Measurements from ENCODE around the gene ARHGEF3.
"Not testable (repeated sequence)": the region's sequence is repeated elsewhere in the genome, so short reads cannot be mapped to it uniquely, and the experiment has no call there.

The ARHGEF3 gene

DNA sequence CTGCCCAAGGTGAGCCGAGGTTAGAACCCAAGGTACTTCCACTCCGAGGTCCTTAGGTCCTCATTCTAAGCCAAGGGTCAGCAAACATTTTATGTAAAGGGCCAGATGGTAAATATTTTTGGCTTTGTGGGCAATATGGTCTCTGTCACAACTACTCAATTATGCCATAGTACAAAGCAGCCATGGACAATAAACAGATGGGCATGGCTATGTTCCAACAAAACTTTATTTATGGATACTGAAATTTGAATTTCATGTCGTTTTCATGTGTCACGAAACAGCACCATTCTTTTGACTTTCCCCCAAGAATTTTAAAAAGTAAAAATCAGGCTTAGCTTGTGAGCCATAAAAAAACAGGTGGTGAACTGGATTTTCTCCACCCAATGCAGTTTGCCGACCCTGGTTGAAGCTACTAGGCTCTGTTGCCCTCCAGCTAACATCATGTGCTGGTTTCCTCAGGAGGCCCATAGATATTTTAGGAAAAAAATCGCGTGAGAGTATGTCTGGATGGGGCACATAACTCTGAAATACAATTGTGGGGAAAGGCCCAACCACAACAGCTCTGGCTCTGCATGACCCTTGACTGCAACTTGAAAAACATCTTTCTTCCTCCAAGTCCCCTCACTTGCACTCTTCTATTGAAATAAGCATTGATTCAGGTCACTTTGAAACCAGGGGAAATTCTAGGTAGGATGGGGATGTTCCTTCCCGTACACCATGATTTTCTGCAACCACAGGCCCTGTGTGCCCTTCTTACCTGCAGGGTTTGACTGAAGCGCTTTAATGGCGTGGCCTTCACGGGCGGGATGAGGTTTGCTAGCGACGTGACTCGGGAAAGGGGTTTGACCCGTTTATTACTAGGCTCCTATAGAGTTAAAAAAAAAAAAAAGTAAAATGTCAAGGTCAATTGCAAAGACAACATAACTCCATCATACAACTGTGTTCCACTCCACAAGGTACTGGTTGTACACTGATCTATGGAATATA lies 28.5 kb downstream of the ARHGEF3 start:
- no peak for DNase-seq (ENCODE audit: low read depth)

DNA sequence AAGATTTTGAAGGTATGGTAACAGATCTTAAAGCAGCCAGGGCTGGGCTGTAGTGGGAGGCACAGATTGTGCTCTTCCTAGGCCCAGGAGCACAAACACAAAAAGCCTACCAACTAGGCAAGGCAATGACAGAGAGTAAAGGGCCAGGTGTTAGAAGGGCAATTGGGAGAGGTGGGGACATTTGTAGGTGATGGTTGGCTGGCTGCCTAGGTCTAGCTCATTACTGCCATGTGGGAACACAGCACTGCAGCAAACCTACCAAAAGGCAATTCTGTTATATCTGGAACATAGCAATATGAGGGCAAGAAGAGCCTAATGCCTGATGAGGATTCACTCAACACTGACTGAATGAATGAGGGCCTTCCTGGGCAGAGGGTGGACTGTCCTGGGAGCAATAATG lies 30.4 kb downstream of the ARHGEF3 start:
- no peak for DNase-seq (ENCODE audit: low read depth)

- no peak for DNase-seq (ENCODE audit: low read depth)
Observed at GRCh38 chr3:56769116-56769707, 32.5 kb downstream of the ARHGEF3 start.

DNA sequence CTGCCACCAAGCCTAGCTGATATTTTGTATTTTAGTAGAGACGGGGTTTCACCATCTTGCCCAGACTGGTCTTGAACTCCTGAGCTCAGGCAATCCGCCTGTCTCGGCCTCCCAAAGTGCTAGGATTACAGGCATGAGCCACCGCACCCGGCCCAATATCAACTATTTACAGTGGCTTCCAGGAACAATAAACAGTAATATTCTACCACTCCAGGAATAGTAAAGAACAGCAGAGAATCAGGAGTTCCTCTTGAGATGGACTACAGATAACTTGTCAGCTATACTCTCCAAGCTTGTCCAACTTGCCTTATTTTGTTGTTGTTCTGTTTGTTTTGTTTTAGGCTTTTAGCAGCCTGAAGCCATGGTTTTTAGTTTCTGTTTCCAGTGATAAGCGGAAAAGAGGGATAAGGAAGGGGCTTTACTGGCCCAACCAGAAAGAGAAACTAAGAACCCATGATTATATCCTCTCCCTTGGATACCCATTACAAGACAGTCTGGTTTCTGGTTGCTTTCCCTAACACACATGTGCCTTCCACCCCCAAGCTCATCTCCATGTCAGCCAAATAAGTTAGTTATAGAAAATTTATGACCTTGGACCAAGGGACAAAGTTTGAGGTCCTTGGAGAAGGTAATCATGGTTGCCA lies 36.7 kb downstream of the ARHGEF3 start:
- DNase-seq (ENCODE audit: low read depth), result no peak

GRCh38 chr3:56764184-56764583 lies 37.6 kb downstream of the ARHGEF3 start:
- no peak for DNase-seq (ENCODE audit: low read depth)

GRCh38 chr3:56763233-56763632 lies 38.5 kb downstream of the ARHGEF3 start:
- no peak for DNase-seq (ENCODE audit: low read depth)

GRCh38 chr3:56762718-56763117 lies 39.0 kb downstream of the ARHGEF3 start:
- DNase-seq (ENCODE audit: low read depth), result no peak

DNA sequence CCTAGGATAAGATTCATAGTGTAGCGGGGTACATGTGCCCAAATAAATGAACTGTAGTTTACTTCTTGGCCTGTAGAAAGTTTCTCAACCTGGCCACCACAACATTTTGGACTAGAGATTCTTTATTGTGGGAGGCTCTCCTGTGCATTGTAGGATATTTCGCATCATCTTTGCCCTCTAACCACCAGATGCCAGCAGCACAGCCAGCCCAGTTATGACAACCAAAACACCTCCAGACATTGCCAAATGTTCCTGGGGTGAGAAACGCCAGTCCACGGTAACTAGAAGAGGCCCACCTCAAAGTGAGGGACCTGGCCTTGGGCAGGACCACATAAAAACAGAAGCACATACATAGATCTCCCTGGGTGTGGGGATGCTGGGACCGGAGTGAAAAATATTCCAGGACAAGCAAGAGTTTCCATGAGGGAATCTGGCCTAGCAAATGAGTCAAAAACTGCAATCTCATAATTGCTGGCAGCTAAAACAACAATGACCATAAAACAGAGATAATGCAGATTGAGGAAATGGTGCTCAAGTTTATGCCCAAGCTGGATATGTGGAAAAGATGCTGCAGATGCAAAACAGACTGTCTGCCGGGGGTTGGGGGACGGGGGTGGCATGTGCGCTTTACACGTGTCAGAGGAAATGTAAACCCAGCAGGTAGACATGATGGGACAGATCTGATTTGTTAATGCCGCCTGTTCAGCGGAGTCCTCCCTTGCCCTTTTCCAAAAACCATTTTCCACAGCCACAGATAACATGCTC lies 39.7 kb downstream of the ARHGEF3 start:
- DNase-seq (ENCODE audit: low read depth), result no peak

DNA sequence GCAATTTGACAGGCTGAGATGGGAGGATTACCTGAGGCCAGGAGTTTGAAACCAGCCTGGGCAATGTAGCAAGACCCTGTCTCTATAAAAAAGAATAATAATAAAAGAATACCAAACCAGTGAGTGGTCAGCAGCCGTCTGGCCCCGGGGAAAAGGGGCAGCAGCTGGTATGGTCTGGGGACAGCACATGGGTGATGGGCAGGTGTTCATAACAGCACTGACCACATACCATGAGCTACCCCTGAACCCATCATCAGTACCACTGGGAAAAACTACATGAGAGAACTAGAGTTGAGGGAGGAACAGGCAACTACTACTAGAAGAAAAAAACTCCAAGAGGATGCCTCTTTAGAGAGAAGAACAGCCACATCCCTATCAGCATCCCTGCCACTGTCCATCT lies 40.7 kb downstream of the ARHGEF3 start:
- no peak for DNase-seq (ENCODE audit: low read depth)

DNA sequence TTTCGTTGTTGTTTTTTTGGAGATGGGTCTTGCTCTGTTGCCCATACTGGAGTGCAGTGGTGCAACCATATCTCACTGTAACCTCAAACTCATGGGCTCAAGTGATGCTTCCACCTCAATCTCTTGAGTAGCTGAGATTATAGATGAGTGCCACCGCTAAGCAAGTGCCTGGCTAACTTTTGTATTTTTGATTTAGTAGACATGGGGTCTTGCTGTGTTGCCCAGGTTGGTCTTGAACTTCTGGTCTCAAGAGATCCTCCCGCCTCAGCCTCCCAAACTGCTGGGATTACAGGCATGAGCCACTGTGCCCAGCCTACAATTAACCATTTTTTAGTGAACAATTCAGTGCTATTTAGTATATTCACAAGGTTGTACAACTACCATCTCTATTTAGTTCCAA lies 42.2 kb downstream of the ARHGEF3 start:
- DNase-seq (ENCODE audit: low read depth), result no peak

GRCh38 chr3:56758539-56758981 lies 43.2 kb downstream of the ARHGEF3 start:
- DNase-seq (ENCODE audit: low read depth), result no peak

DNA sequence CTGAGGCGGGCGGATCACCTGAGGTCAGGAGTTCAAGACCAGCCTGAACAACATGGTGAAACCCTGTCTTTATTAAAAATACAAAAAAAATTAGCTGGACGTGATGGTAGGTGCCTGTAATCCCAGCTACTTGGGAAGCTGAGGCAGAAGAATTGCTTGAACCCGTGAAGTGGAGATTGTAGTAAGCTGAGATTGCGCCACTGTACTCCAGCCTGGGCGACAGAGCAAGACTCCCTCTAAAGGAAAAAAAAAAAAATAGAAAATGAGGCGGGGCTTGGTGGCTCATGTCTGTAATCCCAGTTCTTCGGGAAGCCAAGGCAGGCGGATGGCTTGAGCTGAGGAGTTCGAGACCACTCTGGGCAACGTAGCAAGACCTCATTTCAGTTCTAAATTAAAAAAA lies 43.7 kb downstream of the ARHGEF3 start:
- not testable (repeated sequence) for DNase-seq (ENCODE audit: low read depth)

DNA sequence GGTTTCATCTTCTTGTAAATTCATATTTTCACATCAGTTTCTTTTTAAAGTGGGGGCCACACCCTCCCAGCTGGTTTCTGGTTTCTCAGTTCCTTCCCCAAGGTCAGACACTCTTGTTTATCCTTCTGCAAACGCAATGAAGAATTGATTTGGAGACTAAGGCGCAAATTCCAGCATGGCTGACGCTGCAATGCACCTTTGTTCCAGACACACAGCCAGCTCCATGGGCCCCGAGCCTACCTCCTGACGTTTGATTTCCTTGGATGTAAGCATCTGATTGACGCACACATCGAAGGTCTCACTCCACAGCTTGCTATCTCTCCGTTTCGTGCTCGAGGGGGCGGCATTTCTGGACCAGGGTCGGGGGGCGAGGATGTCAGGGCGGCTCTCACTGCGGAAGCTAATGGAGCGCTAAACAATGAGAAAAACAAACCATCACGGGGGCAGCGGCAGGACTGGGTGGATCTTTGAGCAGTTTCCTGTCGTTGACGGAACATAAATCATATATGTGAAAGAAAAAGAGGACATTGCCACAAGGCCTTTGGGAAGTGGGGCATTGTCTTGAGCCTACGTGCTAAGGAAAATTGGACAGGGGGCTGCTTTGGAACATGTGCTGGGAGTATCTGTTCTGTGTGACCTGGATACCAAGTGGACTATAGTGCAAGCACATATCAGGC lies 46.9 kb downstream of the ARHGEF3 start:
- no peak for DNase-seq (ENCODE audit: low read depth)

GRCh38 chr3:56753206-56753820 lies 48.4 kb downstream of the ARHGEF3 start:
- no peak for DNase-seq (ENCODE audit: low read depth)

GRCh38 chr3:56751056-56751707 lies 50.6 kb downstream of the ARHGEF3 start:
- no peak for DNase-seq (ENCODE audit: low read depth)

- DNase-seq (ENCODE audit: low read depth), result no peak
Observed at GRCh38 chr3:56748663-56749231, 53.0 kb downstream of the ARHGEF3 start.

GRCh38 chr3:56747150-56747549 lies 54.6 kb downstream of the ARHGEF3 start:
- no peak for DNase-seq (ENCODE audit: low read depth)

- no peak for DNase-seq (ENCODE audit: low read depth)
Observed at GRCh38 chr3:56744016-56744415, 57.7 kb downstream of the ARHGEF3 start.

- DNase-seq (ENCODE audit: low read depth), result no peak
Observed at GRCh38 chr3:56742887-56743286, 58.9 kb downstream of the ARHGEF3 start.

GRCh38 chr3:56739036-56739435 lies 62.7 kb downstream of the ARHGEF3 start:
- DNase-seq (ENCODE audit: low read depth), result no peak

All from T-helper 22 cell (primary cell).